Hematopoietic multipotent progenitor cell treated with erythropoietin and hydrocortisone succinate and interleukin-3 and kit ligand, for 4 days (in vitro differentiated cells): Measurements from ENCODE around the gene ARID1B.
A peak's percentile ranks its signal among the peaks of the same experiment; 100 is the strongest.

Experiments used
- DNase-seq: peaks from one replicate; pipeline ENCODE4 v3.0.0-alpha.2; 2015

ARID1B gene

DNA sequence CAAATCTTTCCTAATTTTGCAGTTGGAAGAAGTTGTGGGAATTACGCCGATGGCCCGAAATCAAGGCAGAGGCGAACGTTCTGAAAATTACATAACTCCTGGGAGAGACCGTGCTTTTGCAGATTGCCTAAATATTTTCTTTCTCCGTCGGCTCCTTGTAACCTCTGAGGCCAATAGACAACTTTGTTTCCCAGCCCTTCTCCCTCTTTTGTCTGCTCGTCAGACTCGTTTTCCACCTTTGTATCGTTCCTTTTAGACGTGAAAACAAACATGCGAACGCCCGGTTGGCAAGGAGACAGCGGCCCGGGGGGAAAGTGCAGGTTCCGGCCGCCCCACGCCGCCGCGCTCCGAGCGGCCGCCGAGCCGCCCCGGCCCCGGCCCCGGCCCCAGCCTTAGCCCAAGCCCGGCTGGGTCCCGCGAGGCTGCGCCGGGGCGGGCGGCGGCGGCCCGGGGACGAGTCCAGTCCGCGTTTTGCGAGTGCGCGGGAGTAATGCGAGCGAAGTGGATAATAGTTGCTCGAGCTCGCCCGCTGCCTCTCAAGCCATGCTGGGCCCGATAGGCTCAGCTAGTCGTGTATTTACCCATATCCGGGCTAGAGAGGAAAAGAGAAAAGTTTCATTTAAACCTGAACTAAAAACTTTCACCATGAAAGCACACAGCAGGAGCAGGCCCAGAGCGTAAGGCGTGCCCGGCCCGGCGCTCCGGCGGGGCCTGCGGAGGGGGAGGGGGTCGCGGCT, at the start of gene ARID1B:
Gene ARID1B (plus strand): TSS at position 539 of the 737 bp plus-strand sequence. CDS start 303 bp downstream, outside the sequence.
- peak; percentile 91 for DNase-seq

DNA sequence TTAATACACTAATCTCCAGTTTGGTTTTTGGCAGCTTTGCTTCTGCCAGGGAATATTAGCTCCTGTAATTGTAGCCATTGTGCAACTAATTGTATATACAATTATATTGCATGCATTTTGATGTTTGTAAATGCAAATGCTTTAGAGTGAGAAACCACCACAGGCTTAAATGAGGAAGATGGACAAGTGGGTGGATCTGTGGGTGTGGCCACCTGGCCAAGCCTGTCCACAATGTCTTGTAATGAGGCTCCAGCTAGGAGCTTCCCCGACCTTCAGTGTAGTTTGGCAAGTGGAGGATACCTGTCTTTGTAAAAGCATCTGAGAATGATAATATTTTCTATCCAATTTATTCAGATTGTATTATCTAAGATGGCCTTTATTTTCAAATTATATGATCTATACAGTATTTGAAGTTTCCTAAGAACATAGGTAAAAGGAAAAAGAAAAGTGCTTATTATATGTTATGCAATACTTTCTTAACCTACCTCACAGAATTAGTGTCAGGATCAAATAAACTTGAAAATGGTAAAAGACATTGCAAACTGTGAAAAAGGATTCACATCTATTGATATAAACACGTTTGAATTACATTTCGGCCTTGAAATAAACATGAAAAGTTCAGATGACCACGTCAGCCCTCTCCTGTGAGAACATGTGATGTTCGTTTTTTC, 49.3 kb upstream of the ARID1B start:
- DNase-seq, result peak; percentile 45

DNA sequence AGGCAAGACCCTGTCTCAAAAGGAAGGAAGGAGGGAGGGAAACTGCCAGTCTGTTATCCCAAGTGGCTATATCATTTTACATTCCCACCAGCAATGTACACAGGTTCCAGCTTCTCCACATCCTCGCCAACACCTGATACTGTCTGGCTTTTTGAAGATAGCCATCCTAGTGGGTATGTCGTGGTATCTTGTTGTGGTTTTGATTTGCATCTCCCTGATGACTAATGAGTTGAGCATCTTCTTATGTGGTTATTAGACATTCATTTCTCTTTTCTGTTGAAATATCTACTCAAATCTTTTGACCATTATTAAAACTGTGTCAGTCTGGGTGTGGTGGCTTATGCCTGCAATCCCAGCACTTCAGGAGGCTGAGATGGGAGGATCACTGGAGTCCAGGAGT, 47.9 kb upstream of the ARID1B start:
- peak; percentile 41 for DNase-seq

DNA sequence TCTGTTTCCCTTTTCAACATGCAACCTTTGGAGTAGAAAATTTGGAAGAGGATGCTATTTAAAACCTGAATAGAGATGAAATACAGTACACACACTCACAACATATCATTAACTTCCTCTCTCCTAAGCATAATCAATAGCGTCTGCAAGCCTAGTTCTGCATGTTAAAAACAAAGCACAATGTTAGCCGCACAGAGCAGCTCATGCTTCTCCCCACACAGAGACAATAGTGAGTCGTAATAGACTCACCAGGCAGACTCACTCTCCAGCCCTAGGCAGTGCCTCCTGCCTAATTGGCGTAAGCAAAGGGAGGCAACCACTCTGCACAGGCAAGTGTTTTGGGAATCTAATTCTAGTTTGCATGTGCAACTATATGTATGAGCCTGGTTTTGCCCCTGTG, 45.8 kb upstream of the ARID1B start:
- DNase-seq, result no peak

DNA sequence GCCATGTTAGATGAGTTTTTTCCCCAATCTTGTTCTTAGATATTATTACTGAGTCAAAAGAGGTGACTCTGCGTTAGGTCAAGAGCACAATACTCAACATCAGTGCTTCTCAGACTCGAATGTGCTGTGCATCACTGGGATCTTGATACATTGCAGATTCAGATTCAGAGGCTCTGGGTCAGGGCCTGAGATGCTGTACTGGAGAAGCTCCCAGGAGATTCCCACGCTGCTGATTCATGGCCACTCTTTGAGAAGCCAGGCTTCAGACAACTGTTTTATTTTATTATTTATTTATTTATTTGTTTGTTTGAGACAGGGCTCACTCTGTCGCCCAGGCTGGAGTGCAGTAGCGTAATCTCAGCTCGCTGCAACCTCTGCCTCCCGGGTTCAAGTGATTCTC, 41.4 kb upstream of the ARID1B start:
- DNase-seq, result no peak

DNA sequence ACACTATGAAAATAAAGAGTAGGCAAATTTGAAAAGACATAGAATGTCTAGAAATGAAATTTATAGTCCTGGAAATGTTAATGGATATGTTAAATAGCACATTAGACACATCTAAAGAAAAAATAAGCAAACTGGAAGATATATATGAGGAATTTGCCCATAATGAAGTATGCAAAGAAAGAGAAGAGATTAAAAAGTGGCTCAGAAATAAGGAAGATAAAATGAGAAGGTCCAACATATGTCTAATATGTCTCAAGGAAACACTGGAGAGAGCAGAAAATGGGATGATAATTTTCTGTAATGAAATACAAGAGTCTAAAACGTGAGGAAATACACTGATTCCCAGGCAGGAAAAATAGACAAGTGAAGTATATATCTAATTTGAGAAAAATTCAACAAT, 36.6 kb upstream of the ARID1B start:
- DNase-seq, result no peak

DNA sequence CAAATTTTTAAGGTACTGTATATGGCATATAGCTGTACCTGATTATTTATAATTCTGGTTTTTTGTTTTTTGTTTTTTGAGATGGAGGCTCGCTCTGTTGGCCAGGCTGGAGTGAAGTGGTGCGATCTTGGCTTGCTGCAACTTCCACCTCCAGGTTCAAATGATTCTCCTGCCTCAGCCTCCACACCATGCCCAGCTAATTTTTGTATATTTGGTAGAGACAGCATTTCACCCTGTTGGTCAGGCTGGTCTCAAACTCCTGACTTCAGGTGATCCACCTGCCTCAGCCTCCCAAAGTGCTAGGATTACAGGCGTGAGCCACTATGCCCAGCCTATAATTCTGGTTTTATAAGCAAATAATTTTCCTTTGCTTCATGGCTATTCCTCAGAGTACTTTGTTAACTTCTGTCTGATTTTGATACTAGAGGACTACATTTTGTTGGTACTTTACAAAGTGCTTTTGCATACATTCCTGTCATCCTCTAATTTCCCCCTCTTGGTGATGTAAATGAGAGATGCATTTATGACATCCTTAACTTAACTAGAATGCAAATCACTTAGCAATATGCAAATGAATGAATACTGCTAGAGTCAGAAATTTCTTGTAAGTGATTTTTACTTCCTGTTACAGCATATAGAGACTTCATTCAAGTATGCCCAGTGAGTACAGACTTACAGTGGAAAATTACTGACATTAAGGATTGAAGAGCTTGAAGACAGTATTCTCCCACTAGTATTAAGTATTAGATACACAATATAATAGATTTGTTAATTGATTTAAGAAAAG, 35.7 kb upstream of the ARID1B start:
- DNase-seq, result no peak

DNA sequence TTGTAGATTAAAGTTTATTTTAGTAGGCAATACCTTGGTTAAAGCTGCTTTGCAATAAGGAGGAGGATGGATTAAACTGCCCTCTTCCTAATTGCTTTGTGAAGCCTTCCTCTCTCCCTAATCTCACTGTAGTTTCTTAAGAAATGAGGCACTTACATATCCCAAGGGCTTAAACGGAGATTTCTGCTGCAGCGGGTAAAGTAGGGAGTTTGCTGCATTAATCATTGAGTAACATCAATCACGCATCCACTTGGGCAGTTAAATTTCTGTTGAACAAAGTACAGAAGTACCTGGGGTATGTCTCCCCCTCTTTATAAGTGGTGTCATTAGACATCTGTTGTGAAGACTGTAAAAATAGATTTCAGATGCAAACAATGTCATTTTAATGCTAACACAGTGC, 29.5 kb upstream of the ARID1B start:
- DNase-seq, result no peak

DNA sequence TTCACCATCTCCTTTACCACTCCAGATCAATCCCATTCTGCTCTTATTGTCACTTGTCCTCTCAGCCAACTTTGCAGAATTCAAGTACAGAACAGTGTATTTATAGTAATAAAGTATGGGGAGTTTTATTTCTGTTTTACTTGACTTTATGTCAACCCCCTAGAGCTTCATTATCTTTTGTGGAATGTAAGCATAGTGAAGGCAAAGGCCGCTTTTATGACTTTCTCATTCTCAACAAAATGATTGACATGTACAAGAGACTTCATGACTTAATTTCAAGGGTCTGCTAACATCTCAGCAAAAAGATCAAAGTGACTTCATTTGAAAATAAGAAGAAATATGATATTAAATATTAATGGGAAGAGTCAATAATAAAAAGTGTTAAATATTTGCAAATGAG, 28.7 kb upstream of the ARID1B start:
- DNase-seq, result no peak

DNA sequence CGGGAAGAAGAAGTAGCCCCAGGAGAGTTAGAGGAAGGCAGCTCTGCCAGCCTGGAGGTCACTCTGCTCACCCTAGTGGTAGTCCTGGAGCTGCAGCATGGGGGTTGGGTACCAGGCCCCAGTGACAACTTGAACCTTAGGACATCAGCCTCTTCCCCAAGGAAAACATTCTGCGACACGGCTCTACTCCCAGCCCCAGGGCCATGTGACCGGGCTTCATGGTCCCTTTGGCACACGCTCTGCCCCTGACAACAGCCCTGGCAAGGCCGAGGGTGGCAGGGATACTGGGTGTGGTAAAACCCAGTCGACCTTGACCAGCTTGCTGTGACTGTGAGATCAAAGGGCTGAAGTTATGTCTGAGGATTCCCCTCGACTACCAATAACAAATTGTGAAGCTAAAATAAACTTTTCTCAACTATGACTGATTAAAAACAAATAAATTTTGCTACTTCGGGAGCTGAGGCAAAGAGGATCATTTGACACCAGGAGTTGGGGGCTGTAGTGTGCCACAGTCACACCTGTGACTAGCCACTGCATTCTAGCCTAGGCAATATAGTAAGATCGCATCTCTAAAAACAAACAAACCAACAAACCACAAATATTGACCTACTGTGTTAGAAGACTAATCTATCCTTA, 24.4 kb upstream of the ARID1B start:
- no peak for DNase-seq

DNA sequence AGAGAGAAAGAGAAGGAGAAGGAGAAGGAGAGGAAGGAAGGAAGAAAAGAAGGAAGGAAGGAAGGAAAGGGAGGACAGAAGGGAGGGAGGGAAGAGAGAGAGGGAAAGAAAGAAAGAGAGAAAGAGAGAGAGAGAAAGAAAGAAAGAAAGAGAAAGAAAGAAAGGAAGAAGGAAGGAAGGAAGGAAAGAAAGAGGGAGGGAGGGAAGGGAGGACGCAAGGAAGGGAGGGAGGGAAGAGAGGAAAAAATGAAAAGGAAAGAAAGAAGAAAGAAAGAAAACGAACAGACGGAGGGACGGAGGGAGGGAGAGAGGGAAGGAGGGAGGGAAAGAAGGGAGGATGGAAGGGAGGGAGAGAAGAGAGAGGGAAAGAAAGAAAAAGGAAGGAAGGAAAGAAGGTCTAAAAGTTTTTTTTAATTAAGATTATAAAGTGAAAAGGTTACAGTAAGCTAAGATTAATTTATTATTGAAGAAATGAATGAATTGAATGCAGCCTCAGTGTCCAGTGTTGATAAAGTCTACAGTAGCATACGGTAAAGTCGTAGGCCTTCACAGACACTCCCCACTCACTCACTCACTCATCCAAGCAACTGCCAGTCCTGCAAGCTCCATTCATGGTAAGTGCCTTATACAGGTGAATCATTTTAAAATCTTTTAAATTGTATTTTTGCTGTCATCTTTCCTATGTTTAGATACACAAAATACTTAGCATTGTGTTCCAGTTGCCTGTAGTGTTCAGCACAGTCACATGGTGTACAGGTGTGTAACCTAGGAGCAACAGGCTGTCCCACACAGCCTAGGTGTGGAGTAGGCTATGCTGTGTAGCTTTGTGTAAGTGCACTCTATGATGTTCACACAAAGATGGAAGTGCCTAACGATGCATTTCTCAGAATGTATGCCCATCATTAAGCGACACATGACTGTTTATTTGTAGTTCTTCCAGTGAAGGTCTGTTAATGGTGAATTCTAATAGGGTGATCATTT, 20.3 kb upstream of the ARID1B start:
- DNase-seq, result no peak

DNA sequence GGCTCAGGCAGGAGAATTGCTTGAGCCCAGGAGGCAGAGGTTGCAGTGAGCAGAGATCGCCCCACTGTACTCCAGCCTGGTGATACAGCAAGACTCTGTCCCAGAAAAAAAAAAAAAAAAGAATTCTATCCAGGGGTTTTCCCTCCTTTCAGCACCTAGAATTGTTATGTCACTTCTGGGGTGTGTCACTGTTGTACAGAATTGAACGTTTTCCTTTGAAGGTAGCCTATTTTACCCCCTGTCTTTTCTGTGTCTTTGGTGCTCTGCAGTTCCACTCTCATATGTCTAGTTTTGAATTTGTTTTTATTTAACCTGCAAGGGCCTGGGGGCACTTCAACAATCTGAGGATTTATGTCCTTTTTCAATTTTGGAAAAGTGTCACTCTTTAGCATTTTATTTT, 19.3 kb upstream of the ARID1B start:
- no peak for DNase-seq

DNA sequence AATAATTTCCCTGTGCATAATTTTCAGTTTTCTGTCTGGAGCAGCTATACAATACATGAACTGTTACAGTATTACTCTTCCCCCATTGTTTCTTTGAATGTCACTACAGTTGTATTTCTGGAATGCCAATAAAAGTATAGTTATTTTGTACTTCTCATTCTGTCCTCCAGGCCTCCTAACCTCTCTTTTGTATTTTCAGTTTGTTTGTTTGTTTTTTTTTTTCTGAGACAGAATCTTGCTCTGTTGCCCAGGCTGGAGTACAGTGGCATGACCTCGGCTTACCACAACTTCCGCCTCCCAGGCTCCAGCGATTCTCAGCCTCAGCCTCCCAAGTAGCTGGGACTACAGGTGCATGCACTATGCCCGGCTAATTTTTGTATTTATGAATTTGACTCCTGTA, 16.8 kb upstream of the ARID1B start:
- no peak for DNase-seq

DNA sequence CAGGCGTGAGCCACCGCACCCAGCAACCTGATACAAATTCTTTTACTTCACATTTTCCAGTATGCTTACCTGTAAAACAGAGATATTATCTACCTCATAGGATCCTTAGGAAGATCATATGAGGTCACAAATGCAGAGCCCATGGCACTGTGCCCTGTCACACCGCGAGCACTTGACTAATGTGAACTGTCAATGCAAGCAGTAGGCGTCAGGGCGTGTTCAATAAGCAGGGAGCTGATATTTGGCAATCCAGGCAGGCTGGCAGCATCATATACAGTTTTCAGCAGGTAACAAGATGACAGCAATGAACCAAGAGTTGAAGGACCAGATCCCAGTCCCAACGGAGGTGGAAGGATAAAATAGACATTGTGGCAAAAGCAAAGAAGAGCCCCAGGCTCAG, 14.6 kb upstream of the ARID1B start:
- no peak for DNase-seq

DNA sequence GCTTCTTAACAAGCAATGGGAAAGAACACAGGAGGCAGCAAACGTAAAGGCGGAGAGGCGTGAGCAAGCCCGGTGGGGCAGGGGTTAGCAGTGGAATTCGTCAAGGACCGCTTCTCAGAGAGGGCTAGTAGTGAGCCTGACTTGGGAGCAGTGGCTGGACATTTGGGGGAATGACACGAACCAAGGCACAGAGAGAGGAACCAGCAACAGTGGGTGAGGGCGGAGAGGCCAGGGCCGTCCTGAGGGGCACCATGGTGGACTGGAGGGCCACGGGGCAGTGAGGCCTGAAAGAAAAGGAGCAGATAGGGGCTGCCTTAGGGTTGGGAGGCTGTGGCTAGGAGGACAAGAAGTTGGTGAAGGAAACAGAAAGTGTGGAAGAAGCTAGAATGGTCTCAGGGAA, 12.1 kb upstream of the ARID1B start:
- DNase-seq, result no peak

DNA sequence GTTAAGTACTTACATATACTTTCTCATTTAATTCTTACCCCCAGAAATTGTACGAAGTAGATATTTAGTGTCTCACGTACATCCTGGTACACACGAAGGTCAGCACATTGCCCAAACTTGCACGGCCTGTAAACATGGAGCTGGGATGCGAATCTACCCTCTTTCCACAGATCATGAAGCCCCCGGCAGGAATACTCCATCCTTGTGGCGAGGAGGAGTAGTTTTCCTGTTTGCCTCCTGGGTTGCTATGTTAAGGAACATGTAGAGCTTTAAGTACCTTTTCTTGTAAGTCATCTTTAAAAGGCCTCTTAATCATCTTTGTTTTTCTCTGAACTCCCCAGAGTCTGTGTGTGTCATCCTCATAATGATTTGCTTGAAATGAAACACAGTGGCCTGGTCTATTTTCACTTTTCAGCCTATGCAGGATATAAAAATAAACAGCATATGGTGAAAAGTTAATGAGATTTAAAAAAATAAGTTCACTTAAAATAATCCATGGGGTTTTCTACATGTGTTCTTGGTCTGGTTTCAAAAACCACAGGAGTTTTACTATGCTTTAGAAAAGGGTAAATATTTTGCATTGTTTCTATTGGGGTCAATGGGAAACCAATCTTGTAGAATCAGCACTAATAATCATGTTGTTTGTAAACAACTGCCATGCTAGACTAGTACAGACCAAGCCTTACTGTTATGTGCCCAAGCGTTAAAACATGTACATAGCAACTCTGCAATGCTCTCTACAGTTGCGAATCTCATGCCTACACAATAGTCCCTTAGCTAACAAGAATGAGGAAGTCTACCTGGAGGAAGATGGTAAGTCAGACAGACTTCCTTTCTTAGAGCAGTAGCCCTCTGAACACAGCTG, 9.3 kb upstream of the ARID1B start:
- DNase-seq, result peak; percentile 50

DNA sequence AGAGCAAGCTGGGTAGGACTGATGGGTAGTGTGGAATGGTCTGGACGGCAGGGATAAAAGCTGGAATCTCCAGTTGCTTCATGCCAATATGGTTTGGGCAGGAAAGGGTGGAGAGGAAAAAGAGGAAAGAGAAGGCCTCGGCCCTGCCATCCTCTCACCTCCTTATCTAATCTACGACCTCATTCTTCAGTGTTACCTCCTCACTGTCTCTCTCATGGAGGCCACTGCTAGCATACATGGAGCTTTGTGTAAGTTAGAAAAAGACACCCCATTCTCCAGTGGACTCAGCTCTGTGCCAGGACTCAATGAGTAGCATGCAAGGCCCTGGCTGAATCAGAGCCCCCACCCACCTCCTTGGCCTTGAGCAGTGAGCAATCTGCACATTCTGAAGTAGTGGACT, 6.1 kb upstream of the ARID1B start:
- no peak for DNase-seq

DNA sequence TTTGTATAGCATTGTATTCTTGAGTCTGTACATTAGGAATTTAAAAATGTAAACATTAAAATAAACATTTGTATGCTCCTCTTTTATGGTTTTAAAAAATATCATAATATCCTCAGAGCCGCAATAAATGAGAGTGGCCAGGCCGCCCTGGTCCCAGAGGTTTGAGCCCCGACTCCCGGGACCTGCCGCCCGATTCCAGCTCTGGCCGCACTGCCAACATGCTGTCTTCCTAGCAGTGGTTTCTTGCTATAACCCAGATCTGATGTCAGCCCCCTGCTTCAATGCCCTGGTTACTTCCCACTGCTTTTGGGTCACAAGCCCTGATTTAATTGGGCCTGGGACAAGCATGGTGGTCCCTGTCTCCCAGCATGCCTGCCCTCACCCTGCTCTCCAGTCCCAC, 5.4 kb upstream of the ARID1B start:
- DNase-seq, result no peak

DNA sequence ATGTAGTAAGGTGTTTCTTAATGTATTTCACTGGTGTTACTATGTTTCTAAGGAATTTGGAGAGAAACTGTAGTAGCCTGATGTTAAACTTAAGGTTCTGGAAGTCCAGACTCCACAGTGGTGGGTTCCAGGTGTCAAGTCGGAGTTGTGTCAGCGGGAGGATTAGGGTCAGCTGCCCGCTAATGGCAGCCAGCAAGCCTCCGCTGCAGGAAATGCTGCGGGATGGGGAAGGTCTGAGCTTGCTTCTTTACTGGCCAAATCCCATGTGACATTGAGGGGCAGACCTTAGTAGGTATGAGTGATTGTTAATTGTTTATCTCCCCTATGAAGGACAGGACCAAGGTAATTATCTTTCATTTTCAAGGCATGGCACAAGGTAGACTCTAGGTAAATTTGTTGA, 3.7 kb upstream of the ARID1B start:
- DNase-seq, result no peak

DNA sequence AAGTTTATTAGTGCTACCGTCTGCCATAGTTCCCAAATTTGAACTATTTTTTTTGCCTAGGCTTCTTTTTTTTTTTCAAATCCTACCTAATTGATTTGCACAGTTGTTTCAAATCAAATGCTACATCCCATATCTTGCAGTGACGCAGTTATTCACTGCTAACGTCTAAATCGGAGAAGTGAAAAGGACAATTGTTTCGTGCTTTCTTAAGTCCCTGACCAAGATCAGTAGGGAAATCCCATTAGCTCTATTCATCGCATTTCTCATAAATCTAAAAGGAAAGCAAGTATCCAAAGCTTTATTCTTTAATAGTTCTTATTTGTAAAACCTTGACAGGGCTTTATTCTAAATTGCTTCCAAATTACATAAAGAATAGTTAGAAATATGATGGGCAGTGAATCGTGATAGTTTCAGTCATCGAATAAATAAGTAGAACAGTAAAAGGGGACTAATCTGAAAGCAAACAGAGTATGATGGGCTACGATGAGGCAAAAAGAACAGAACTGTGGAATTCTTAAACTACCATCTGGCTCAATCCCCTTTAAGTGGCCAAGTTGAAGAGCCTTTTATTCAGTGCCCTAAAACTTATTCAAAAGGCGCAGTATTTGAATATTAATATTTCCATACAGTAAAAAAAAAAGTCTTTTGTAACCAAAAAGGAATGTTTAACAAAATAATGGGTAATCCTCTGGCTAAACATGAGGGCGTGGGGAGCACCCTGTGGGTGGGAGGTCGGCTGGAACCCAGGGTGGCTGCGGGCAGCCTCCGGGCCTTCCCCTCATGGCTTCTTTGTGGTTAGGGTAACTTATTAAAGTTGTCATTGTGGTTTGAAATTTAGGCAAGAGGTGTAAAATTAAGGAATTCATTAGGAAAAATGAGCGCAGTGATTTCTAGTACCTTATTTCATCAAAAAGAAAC, 3.0 kb upstream of the ARID1B start:
- DNase-seq, result no peak
